ENCODE data around the gene RASIP1.

Gene RASIP1

GRCh38 chr19:48672994-48673393, 67.4 kb downstream of the RASIP1 start, which contains the start of gene NTN5:
Gene NTN5, minus strand, starts transcription at chr19:48673017. Its CDS starts 2,031 bp downstream, at chr19:48670986.
- DNase-seq (ENCODE audit: low spot score): no peak

GRCh38 chr19:48671446-48671995, 68.9 kb downstream of the RASIP1 start:
- no peak for DNase-seq (ENCODE audit: low spot score)

GRCh38 chr19:48670699-48671445, 69.5 kb downstream of the RASIP1 start:
- DNase-seq (ENCODE audit: low spot score): no peak

Data from kidney capillary endothelial cell (primary cell).